Measurements from ENCODE around the gene VIPAS39.

VIPAS39 gene

GRCh38 chr14:77502109-77502782 is 44.8 kb upstream of the VIPAS39 start:
- no peaks in the 10 kb centered on the region for H3K9me2 ChIP-seq (replicated peaks; ENCODE audit: insufficient read depth, low read length)
- H3K4me3 ChIP-seq (ENCODE audit: insufficient read depth, low read length, poor library complexity, severe bottlenecking): no peak overlapping the region
- no peaks in the 10 kb centered on the region for H4K20me1 ChIP-seq (ENCODE audit: low read depth, low read length)
- no peaks in the 10 kb centered on the region for H3K27me3 ChIP-seq (ENCODE audit: low read length)
- H3K9me3 ChIP-seq (ENCODE audit: insufficient read depth, low read length): no peaks in the 10 kb centered on the region
- H3K36me3 ChIP-seq (ENCODE audit: low read length): no peaks in the 10 kb centered on the region
- no peaks in the 10 kb centered on the region for H3K79me2 ChIP-seq (ENCODE audit: insufficient read depth, low read length)
- H3K27ac ChIP-seq (ENCODE audit: low read depth, low read length): no peak overlapping the region
- TF ChIP-seq CTCF (IDR thresholded peaks at IDR 0.05; ENCODE audit: insufficient read depth, low read length, poor library complexity, severe bottlenecking) (no peak), EZH2phosphoT487 (conservative IDR thresholded peaks at IDR 0.05; ENCODE audit: low read length) (no peak)
- no peak overlapping the region for H3K4me2 ChIP-seq (ENCODE audit: low read depth, low read length, poor library complexity, severe bottlenecking)
- no peak overlapping the region for H2AFZ ChIP-seq (ENCODE audit: low read depth, low read length, severe bottlenecking)
- no peak overlapping the region for H3K9ac ChIP-seq (ENCODE audit: low read length)
- H3F3A ChIP-seq (ENCODE audit: insufficient read depth): peaks cover 8% of the 10 kb centered on the region; the same call in 1 of the 2 replicates

DNA sequence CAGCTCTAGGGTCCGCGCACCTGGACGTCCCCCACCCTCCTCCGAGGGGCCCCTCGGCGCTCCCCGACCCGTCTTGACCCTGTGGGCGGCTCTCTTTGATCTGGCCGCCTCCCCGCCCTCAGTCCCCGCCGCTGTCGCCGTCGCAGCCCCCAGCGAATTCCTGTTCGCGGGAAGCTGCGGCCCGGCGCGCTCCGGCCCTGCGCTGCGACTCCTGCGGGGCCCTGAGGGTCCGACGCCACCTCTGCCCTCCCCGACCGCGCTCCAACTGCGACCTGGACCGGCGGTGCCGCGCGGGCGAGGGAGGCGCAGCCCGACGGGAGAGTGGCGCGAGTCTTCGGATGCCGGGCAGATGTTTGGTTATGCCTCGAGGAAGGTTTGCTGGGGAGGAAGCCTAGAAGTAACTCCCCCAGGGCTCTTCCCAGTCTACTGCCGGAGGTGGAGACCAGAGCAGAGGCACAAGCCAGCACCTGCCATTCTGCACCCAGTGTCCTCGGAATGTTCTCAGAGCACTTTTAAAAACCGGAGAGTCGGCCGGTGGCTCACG is 41.7 kb upstream of the VIPAS39 start:
- Histone ChIP-seq H3K9ac (ENCODE audit: low read length) (peak overlapping the region; percentile 47), H3K79me2 (ENCODE audit: insufficient read depth, low read length) (no peaks in the 10 kb centered on the region), H3K9me3 (ENCODE audit: insufficient read depth, low read length) (no peaks in the 10 kb centered on the region), H3F3A (ENCODE audit: insufficient read depth) (peaks cover 8% of the 10 kb centered on the region; the same call in 1 of the 2 replicates), H3K9me2 (replicated peaks; ENCODE audit: insufficient read depth, low read length) (no peaks in the 10 kb centered on the region), H3K36me3 (ENCODE audit: low read length) (no peaks in the 10 kb centered on the region), H3K27ac (ENCODE audit: low read depth, low read length) (no peak overlapping the region), H3K27me3 (ENCODE audit: low read length) (no peaks in the 10 kb centered on the region), H3K4me2 (ENCODE audit: low read depth, low read length, poor library complexity, severe bottlenecking) (peak overlapping the region; percentile 64), H2AFZ (ENCODE audit: low read depth, low read length, severe bottlenecking) (peak overlapping the region; percentile 64), H4K20me1 (ENCODE audit: low read depth, low read length) (no peaks in the 10 kb centered on the region), H3K4me3 (ENCODE audit: insufficient read depth, low read length, poor library complexity, severe bottlenecking) (peak overlapping the region; percentile 54)
- TF ChIP-seq EZH2phosphoT487 (conservative IDR thresholded peaks at IDR 0.05; ENCODE audit: low read length): no peak
- TF ChIP-seq CTCF (IDR thresholded peaks at IDR 0.05; ENCODE audit: insufficient read depth, low read length, poor library complexity, severe bottlenecking): no peak

GRCh38 chr14:77498120-77498979 is 40.9 kb upstream of the VIPAS39 start, which contains the start of gene ISM2:
Gene ISM2, minus strand, starts transcription at chr14:77498816. Its CDS starts 23 bp downstream, at chr14:77498793.
- H3K27me3 ChIP-seq (ENCODE audit: low read length): no peaks in the 10 kb centered on the region
- H3K4me3 ChIP-seq (ENCODE audit: insufficient read depth, low read length, poor library complexity, severe bottlenecking): peak within 1 kb of the TSS; percentile 54
- no peaks in the 10 kb centered on the region for H3K79me2 ChIP-seq (ENCODE audit: insufficient read depth, low read length)
- no peaks in the 10 kb centered on the region for H4K20me1 ChIP-seq (ENCODE audit: low read depth, low read length)
- peak within 1 kb of the TSS; percentile 64 for H3K4me2 ChIP-seq (ENCODE audit: low read depth, low read length, poor library complexity, severe bottlenecking)
- H2AFZ ChIP-seq (ENCODE audit: low read depth, low read length, severe bottlenecking): peak within 1 kb of the TSS; percentile 64
- H3K27ac ChIP-seq (ENCODE audit: low read depth, low read length): no peak within 1 kb of the TSS
- H3K36me3 ChIP-seq (ENCODE audit: low read length): no peaks in the 10 kb centered on the region
- peaks cover 8% of the 10 kb centered on the region; the same call in 1 of the 2 replicates for H3F3A ChIP-seq (ENCODE audit: insufficient read depth)
- H3K9ac ChIP-seq (ENCODE audit: low read length): peak within 1 kb of the TSS; percentile 47
- no peak for TF ChIP-seq EZH2phosphoT487 (conservative IDR thresholded peaks at IDR 0.05; ENCODE audit: low read length)
- no peak for TF ChIP-seq CTCF (IDR thresholded peaks at IDR 0.05; ENCODE audit: insufficient read depth, low read length, poor library complexity, severe bottlenecking)
- no peaks in the 10 kb centered on the region for H3K9me2 ChIP-seq (replicated peaks; ENCODE audit: insufficient read depth, low read length)
- H3K9me3 ChIP-seq (ENCODE audit: insufficient read depth, low read length): no peaks in the 10 kb centered on the region

Data from SU-DHL-6 (cell line).